PFSK-1 (cell line): ENCODE measurements around the gene KIAA1549.

Experiments used
- POLR2AphosphoS5 ChIP-seq: IDR thresholded peaks from 2 replicates; pipeline ENCODE4 v1.6.1; 2012; ENCODE audit warnings: low read depth, mild to moderate bottlenecking, control low read depth, low read length, moderate library complexity
- SIN3A ChIP-seq: IDR thresholded peaks from 2 replicates; pipeline ENCODE4 v1.6.1; 2012; ENCODE audit warnings: mild to moderate bottlenecking, low read length, moderate library complexity, borderline replicate concordance; ENCODE audit not compliant: insufficient read depth
- TF ChIP-seq, protein P1 (sequence below), 2 experiments: IDR thresholded peaks; 2 replicates each; pipeline versions ENCODE4 v1.6.1 to v1.8.0; 2011 to 2012; ENCODE audit warnings: low read depth in 2 of 2, low read length in 2 of 2, control low read depth in 1 of 2, inconsistent platforms in 1 of 2, mild to moderate bottlenecking in 1 of 2, moderate library complexity in 1 of 2; ENCODE audit not compliant: insufficient read depth in 1 of 2

DNA sequence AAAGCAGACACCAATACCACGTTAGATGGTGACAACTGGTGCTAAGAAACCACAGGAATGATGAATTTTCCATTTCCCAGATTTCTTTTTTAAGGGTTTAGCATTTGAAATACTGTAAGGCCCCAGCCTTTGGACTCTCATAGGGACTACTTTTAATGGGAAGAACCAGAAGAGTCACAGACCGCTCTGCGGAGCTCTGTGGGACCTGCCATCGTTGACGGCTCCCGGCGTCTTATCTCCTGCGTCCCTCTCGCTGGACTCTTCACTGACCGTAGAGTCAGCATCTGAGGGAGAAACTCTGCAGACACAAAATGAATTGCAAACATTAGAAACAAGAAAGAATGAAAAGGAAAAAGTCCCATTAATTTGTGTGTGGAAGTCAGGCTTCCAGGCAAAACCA, 101.8 kb downstream of the KIAA1549 start:
- TF ChIP-seq POLR2AphosphoS5: no peak
- TF ChIP-seq, protein P1, sequence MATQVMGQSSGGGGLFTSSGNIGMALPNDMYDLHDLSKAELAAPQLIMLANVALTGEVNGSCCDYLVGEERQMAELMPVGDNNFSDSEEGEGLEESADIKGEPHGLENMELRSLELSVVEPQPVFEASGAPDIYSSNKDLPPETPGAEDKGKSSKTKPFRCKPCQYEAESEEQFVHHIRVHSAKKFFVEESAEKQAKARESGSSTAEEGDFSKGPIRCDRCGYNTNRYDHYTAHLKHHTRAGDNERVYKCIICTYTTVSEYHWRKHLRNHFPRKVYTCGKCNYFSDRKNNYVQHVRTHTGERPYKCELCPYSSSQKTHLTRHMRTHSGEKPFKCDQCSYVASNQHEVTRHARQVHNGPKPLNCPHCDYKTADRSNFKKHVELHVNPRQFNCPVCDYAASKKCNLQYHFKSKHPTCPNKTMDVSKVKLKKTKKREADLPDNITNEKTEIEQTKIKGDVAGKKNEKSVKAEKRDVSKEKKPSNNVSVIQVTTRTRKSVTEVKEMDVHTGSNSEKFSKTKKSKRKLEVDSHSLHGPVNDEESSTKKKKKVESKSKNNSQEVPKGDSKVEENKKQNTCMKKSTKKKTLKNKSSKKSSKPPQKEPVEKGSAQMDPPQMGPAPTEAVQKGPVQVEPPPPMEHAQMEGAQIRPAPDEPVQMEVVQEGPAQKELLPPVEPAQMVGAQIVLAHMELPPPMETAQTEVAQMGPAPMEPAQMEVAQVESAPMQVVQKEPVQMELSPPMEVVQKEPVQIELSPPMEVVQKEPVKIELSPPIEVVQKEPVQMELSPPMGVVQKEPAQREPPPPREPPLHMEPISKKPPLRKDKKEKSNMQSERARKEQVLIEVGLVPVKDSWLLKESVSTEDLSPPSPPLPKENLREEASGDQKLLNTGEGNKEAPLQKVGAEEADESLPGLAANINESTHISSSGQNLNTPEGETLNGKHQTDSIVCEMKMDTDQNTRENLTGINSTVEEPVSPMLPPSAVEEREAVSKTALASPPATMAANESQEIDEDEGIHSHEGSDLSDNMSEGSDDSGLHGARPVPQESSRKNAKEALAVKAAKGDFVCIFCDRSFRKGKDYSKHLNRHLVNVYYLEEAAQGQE (IDR thresholded peaks at IDR 0.05; ENCODE audit: insufficient read depth in 1 of 2, low read depth in 2 of 2, low read length in 2 of 2): no peak
- no peak for TF ChIP-seq SIN3A
